HG02884 (cell line): ENCODE results near the gene RPL22L1.
"Not testable (repeated sequence)": the region's sequence is repeated elsewhere in the genome, so short reads cannot be mapped to it uniquely, and the experiment has no call there.

Source experiments
- ATAC-seq: cut with Tn5 transposase; IDR thresholded peaks from one replicate; pipeline ENCODE4 v1.9.1; 2021; ENCODE audit warnings: mild to moderate bottlenecking, moderate library complexity; ENCODE audit not compliant: unreplicated experiment

The RPL22L1 gene

GRCh38 chr3:170836491-170836890 is 33.5 kb downstream of the RPL22L1 start:
- no peak for ATAC-seq

- ATAC-seq, result no peak
Measured at GRCh38 chr3:170835336-170835735, 34.7 kb downstream of the RPL22L1 start.

GRCh38 chr3:170830580-170830979 is 39.4 kb downstream of the RPL22L1 start:
- no peak for ATAC-seq

- no peak for ATAC-seq
Measured at GRCh38 chr3:170829546-170830272, 40.3 kb downstream of the RPL22L1 start.

GRCh38 chr3:170826047-170826446 is 43.9 kb downstream of the RPL22L1 start:
- ATAC-seq, result no peak

- not testable (repeated sequence) for ATAC-seq
Measured at GRCh38 chr3:170823562-170823961, 46.4 kb downstream of the RPL22L1 start.

- ATAC-seq, result not testable (repeated sequence)
Measured at GRCh38 chr3:170818325-170818724, 51.7 kb downstream of the RPL22L1 start.

- not testable (repeated sequence) for ATAC-seq
Measured at GRCh38 chr3:170817471-170817870, 52.5 kb downstream of the RPL22L1 start.

- no peak for ATAC-seq
Measured at GRCh38 chr3:170816841-170817240, 53.2 kb downstream of the RPL22L1 start.

- ATAC-seq, result no peak
Measured at GRCh38 chr3:170816341-170816740, 53.7 kb downstream of the RPL22L1 start.

GRCh38 chr3:170815936-170816335 is 54.1 kb downstream of the RPL22L1 start:
- ATAC-seq, result no peak

GRCh38 chr3:170815340-170815739 is 54.7 kb downstream of the RPL22L1 start:
- ATAC-seq, result no peak
